T1000 (cell line): Measurements from ENCODE around the gene SLC22A5.
"Not testable (repeated sequence)": the region's sequence is repeated elsewhere in the genome, so short reads cannot be mapped to it uniquely, and the experiment has no call there.

Experiments
- DNase-seq: peaks from one replicate; lab custom pipeline; 2025; ENCODE audit warnings: mixed read lengths; lab: John Stamatoyannopoulos, UW

The SLC22A5 gene

DNA sequence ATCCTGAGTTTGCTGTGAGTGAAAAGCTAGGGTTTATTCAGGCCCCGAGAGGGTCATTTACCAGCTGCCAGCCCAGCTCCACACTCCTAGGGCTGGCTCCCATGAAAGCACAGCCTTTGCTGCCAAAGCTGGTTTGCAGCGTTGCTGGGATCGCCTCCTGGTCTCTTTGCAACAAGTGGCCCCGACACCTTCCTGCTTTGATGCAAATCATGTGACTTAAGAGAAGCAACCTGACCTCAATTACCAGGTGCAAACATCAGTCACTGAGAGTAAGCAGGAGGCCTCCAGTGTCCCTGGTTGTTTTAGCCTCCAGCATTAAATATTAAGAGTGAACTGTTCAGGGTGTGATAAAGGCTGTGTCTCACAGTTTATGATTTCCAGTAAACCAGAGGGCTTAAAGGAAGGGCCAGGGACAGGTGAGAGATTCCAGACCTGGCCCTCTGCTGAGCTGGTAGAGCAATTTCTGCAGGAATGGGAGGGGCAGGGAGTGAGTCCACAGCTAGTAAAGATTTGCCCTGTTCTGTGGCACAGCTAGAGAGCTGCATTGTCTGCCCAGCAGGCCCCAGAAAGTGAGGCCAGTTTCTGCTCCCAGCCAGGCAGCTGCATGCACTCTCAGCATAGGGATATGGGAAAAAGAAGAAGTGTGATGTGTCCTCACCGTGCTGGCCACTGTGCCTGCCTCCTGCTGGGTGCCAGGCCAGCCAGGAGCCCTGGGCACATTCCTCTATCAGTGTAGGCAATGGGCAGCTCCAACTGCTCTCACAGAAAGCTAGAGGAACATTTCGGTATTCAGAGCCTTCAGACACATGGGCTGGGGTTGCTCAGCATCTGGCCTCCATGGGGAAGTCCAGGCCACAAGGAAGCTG is 58.0 kb downstream of the SLC22A5 start:
- DNase-seq, result no peak

GRCh38 chr5:132428147-132428482 is 58.6 kb downstream of the SLC22A5 start:
- no peak for DNase-seq

- DNase-seq, result no peak
Measured at GRCh38 chr5:132428484-132429462, 59.3 kb downstream of the SLC22A5 start.

DNA sequence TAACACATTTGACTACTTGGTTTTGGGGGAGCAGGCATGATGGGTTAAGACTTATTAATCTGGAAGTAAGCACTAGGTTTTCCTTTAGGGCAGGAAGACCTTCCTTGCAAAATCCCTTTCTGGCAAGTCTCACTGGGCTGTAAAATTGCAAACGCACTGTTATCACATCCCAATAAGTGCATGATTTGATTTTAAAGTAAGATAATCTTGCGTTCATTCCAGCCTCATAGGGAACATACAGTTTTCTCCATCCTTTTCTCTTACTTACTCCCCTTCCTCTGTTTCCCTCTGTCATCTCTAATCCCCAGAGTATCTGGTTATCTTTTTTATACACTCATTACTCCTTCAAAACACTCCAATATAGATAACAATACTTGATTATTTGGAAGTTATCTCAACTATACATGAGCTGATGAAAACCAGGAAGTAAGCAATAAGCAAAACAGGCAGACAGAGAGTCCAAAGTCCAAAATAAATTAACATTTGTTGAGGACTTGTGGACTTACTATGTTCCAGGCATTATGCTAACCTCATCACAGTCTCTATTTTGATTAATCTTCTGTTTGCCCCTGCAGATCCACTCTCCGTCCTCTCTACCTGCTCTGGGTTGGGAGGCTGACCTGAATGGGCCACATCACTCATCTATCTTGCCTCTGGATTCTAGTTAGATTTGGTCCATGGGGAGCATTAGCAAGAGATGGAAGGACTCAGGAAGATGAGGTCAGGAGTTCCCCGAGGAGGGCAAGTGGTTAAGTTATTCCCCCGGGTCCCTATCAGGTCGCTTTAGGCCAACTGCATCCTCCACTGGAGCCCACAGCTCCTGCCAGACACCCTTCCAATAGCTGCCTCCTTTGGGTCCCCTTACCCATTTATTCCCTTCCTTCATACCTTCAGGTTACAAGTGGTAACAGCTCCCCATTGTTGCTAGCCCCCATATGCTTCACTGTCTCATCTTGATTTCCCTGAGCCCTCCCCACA is 60.2 kb downstream of the SLC22A5 start:
- DNase-seq, result no peak

DNA sequence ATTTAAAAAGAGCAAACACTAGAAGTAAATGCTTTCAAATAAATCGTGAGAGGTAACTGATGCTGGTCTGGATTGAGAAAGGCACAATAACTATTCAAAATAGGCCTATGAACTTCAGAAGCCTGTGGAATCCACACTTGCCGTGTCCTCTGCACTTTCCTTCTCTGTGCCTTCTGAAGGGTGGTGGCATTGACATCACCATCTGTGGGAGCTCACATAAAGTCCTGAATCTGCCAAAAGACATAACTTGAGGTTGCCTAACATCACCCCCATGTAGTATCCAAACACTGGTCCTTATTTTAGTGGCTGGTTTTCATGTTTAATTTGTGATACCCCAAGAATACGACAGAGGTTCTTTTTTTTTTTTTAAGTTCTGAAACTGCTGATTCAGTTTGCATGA is 61.2 kb downstream of the SLC22A5 start:
- no peak for DNase-seq

- DNase-seq, result no peak
Measured at GRCh38 chr5:132431632-132432031, 62.1 kb downstream of the SLC22A5 start.

DNA sequence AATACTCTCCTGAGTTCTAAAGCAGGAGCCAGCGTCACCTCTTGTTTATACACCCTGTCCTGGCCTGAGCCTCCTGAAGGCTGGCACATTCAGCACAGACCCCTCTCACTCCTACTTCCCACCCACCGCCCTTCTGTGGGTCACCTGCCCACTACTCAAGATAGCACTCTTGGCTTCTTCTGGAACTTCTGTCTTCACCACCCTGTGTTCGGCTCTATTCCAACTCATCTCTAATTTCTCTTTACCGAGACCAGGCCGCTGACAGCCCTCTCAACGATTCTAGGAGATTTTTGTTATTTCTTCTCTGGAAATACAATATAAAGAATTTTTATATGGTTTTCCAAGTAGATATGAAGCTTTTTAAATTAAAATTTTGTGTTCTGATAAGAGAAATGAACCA is 63.6 kb downstream of the SLC22A5 start:
- DNase-seq, result no peak

DNA sequence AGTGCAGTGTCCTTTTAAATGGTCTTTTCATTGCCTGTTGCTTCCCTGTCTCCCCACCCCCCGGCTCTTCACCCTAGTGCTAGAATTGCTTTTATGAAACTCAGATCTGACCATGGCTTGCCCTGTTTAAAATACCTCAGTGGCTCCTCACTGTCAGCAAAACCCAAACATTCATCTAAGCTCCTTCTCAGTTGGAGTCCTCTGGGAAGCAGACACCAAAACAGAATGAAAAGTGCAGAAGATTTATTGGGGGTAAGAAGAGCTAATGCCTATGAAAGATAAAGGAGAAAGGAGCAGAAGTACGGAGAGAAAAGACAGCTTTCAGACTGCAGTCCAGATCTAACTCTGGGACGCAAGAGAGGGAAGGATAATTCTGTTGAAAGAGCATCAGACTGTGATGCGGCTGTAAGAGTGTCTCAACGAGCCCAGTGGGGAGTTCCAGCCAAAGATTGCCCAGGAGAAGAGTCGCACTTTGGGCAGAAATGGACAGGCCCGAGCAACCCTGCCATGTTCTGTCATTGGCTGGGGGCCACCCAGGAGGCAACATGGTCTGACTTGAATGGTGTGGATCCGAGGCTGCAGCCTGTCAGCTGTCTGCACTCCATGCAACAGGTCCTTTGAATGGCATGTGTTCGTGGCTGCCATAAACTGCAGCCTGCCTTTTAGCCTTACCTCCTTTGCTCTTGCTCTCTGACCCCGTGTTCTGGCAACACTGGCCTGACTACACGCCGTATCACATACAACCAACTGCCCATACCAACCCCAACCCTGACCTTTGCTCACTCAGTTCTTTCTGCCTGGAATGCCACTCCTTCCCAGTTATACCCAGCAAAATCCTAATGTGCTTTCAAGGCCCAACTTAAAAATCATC is 65.1 kb downstream of the SLC22A5 start:
- no peak for DNase-seq

GRCh38 chr5:132435447-132435846 is 65.9 kb downstream of the SLC22A5 start:
- DNase-seq, result no peak

DNA sequence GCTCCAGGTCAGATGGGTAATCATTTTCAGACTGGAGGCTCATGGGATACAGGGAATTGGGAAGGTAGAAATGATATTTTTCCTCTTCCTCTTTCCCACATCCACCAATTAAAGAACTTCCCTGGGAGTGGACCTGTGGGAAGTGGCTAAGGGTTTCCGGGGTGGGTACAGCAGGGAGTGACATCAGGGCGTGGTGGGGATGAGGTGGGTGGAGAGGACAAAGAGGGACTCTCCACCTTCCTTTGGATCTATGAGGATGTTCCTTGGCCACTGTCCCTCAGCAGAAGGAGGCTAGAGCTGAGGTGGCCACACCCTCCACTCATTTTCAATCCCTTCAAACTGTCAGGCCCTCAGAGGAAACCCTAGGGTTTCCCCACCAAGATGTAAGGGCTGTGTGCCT is 66.4 kb downstream of the SLC22A5 start:
- DNase-seq, result no peak

- no peak for DNase-seq
Measured at GRCh38 chr5:132436936-132437335, 67.4 kb downstream of the SLC22A5 start.

- DNase-seq, result peak; percentile 54
Measured at GRCh38 chr5:132437604-132438266, 68.2 kb downstream of the SLC22A5 start.

- not testable (repeated sequence) for DNase-seq
Measured at GRCh38 chr5:132438267-132438645, 68.7 kb downstream of the SLC22A5 start.

DNA sequence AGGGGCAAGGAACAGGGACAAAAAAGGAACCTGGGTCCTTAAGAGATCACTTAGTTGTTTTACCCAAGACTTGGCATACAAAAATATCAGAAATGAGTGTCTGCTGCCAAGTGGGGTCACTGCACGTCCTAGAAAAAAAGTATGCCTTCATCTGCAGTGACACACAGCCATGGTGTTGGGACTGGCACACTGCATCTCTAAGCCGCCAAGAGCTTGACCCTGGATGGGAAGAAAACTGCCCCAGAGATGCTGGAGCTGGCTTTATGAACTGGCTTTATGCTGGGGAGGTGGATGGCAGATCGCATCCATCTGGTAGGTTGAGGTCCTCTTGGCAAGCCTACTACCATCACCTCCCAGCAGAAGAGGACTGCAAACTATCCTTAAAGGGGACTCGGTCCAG is 69.4 kb downstream of the SLC22A5 start:
- DNase-seq, result no peak

- peak; percentile 36 for DNase-seq
Measured at GRCh38 chr5:132439521-132440089, 70.1 kb downstream of the SLC22A5 start.

DNA sequence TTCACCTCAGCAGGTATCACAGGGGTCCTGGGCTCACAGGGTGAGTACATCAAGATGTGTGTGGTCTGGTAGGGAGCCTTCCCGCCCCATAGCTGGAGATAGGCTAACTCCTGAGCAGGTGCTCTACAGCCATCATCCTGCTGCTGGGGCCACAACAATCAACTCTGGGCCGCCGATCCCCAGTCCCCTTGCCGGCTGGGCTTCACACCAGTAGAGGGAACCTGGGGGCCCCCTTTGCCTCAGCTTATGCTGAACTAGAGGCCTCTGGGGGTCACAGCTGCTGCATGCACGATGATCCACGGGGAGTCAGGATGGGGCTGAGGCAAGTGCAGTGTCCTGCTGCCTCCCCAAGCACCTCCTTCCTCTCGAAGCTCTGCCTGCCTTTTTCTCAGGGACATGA is 74.6 kb downstream of the SLC22A5 start:
- DNase-seq, result no peak
